Mesendoderm (in vitro differentiated cells): ENCODE results near the gene ANKRD40CL.

ENCODE experiments used
- DNase-seq: peaks from one replicate; pipeline ENCODE4 v3.0.0; 2013
- H2AK5ac ChIP-seq: 2 replicates; pipeline ENCODE4 v1.6.1; 2013; ENCODE audit warnings: low read length, inconsistent platforms
- H2BK120ac ChIP-seq: 2 replicates; pipeline ENCODE4 v1.6.1; 2013; ENCODE audit warnings: low read depth, mild to moderate bottlenecking, low read length, moderate library complexity, mixed read lengths
- H2BK15ac ChIP-seq: replicated peaks from 2 replicates; pipeline ENCODE4 v1.6.1; 2013; ENCODE audit warnings: low read depth, mild to moderate bottlenecking, moderate library complexity
- H2BK5ac ChIP-seq: 2 replicates; pipeline ENCODE4 v1.6.1; 2013; ENCODE audit warnings: low read length, inconsistent platforms
- H3K18ac ChIP-seq: 2 replicates; pipeline ENCODE4 v1.6.1; 2013; ENCODE audit warnings: mild to moderate bottlenecking, low read length, mixed read lengths
- H3K23ac ChIP-seq: one replicate; pipeline ENCODE4 v1.6.1; 2013; ENCODE audit warnings: low read length
- H3K27ac ChIP-seq: 2 replicates; pipeline ENCODE4 v1.5.1; 2013; ENCODE audit warnings: low read depth, mild to moderate bottlenecking, inconsistent platforms, low read length, moderate library complexity
- H3K27me3 ChIP-seq: 2 replicates; pipeline ENCODE4 v1.6.1; 2013; ENCODE audit warnings: low read length, control low read depth, mild to moderate bottlenecking, inconsistent platforms; ENCODE audit not compliant: insufficient read depth, poor library complexity
- H3K36me3 ChIP-seq: 2 replicates; pipeline ENCODE4 v1.6.1; 2013; ENCODE audit warnings: low read length, inconsistent platforms; ENCODE audit not compliant: control insufficient read depth, insufficient read depth
- H3K4ac ChIP-seq: one replicate; pipeline ENCODE4 v1.6.1; 2013; ENCODE audit warnings: low read depth, mild to moderate bottlenecking, low read length, moderate library complexity
- H3K4me1 ChIP-seq: 2 replicates; pipeline ENCODE4 v1.6.1; 2013; ENCODE audit warnings: low read depth, low read length, inconsistent platforms; ENCODE audit not compliant: control insufficient read depth
- H3K4me2 ChIP-seq: 2 replicates; pipeline ENCODE4 v1.6.1; 2013; ENCODE audit warnings: low read length
- H3K4me3 ChIP-seq: 2 replicates; pipeline ENCODE4 v1.5.1; 2013; ENCODE audit warnings: mild to moderate bottlenecking, low read length
- H3K56ac ChIP-seq: one replicate; pipeline ENCODE4 v1.6.1; 2013; ENCODE audit warnings: low read length
- H3K79me1 ChIP-seq: 2 replicates; pipeline ENCODE4 v1.6.1; 2013; ENCODE audit warnings: low read length, inconsistent platforms
- H3K79me2 ChIP-seq: 2 replicates; pipeline ENCODE4 v1.6.1; 2013; ENCODE audit warnings: mild to moderate bottlenecking, low read length; ENCODE audit not compliant: control insufficient read depth, insufficient read depth
- H3K9ac ChIP-seq: 2 replicates; pipeline ENCODE4 v1.6.1; 2013; ENCODE audit warnings: low read length, inconsistent platforms
- H4K5ac ChIP-seq: one replicate; pipeline ENCODE4 v1.6.1; 2013; ENCODE audit warnings: low read length
- H4K8ac ChIP-seq: one replicate; pipeline ENCODE4 v1.6.1; 2013; ENCODE audit warnings: low read depth, mild to moderate bottlenecking, control low read depth, low read length, moderate library complexity
- WGBS: extraction: QIAGEN DNeasy Blood & Tissue Kit; methylation state at CpG from one replicate; pipeline ENCODE4 v1.1.7; 2013; ENCODE audit warnings: low lambda C conversion rate, missing lambda C conversion rate; ENCODE audit not compliant: insufficient coverage; ENCODE audit errors: extremely low coverage; 5-methylcytosine and 5-hydroxymethylcytosine counted together

Gene ANKRD40CL

DNA sequence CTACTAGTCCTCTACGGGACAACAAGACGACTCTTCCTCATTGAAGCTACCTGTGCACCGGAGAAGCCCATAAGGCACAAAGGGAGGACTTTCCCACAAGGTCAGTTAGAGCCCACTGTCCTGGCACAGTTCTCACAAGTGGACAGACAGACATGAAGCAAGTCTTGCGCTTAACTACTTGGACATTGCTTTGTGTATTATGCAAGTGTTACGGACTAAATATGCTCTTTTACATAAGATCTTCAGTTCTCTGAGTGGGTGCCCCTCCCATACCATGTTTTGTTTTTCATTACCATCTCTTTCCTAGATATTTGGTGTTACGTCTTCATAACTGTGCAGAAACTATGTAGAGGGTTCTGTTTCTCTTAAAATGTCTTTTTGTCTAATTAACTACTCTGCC, 18.1 kb downstream of the ANKRD40CL start:
- H3K27ac ChIP-seq, result no peak overlapping the region
- no peak overlapping the region for H2BK5ac ChIP-seq
- H3K79me1 ChIP-seq, result peaks cover 2% of the 10 kb centered on the region
- no peak overlapping the region for H3K4me2 ChIP-seq
- no peaks in the 10 kb centered on the region for H3K79me2 ChIP-seq
- no CpG with 5 or more reads among the region's 6 CpGs for WGBS
- no peak for DNase-seq
- no peak overlapping the region for H4K8ac ChIP-seq
- H2AK5ac ChIP-seq, result no peak overlapping the region
- no peaks in the 10 kb centered on the region for H3K4me1 ChIP-seq
- no peak overlapping the region for H3K4ac ChIP-seq
- H3K36me3 ChIP-seq, result peaks cover 11% of the 10 kb centered on the region
- no peak overlapping the region for H3K56ac ChIP-seq
- H4K5ac ChIP-seq, result no peak overlapping the region
- no peak overlapping the region for H3K18ac ChIP-seq
- H2BK120ac ChIP-seq, result no peak overlapping the region
- no peaks in the 10 kb centered on the region for H3K27me3 ChIP-seq
- H3K4me3 ChIP-seq, result no peak overlapping the region
- no peak overlapping the region for H3K23ac ChIP-seq
- no peak overlapping the region for H2BK15ac ChIP-seq
- H3K9ac ChIP-seq, result no peak overlapping the region

DNA sequence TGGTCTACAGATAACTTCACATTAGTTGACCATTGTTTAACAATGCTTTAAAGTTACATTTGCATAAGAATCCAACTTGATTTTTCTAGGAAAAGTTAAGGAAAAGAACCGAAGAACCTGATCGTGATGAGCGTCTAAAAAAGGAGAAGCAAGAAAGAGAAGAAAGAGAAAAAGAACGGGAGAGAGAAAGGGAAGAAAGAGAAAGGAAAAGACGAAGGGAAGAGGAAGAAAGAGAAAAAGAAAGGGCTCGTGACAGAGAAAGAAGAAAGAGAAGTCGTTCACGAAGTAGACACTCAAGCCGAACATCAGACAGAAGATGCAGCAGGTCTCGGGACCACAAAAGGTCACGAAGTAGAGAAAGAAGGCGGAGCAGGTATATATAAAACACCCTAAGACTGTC, 21.7 kb downstream of the ANKRD40CL start:
- Histone ChIP-seq H3K18ac (no peak overlapping the region), H3K79me2 (no peaks in the 10 kb centered on the region)
- no peak for DNase-seq

DNA sequence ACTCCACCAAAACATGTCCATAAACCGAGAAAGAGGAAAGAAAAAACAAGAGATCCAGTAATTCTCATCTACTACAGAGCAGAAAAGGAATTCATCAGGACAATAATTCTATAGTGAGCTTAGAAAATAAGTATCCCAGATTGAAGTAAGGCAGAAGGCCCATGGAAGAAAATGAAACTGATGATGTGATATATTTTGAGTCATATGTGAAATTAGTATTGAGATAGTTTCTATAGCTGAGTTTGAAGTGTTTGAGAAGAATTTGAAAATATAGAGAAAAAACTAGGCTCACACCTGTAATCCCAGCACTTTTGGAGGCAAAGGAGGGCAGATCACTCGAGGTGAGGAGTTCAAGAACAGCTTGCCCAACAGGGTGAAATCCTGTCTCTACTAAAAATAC, 28.2 kb downstream of the ANKRD40CL start:
- H4K5ac ChIP-seq, result no peak overlapping the region

More for the DNA sequence above, 21.7 kb downstream of the ANKRD40CL start:
- H2BK15ac ChIP-seq, result no peak overlapping the region
- no peak overlapping the region for H3K27ac ChIP-seq
- H3K4ac ChIP-seq, result no peak overlapping the region
- H3K56ac ChIP-seq, result no peak overlapping the region
- H3K9ac ChIP-seq, result no peak overlapping the region
- no peak overlapping the region for H2BK120ac ChIP-seq
- peaks cover 4% of the 10 kb centered on the region for H3K79me1 ChIP-seq
- no peak overlapping the region for H3K4me3 ChIP-seq
- no peaks in the 10 kb centered on the region for H3K27me3 ChIP-seq
- no peaks in the 10 kb centered on the region for H3K4me1 ChIP-seq
- no peak overlapping the region for H2BK5ac ChIP-seq
- no peak overlapping the region for H4K8ac ChIP-seq
- no CpG with 5 or more reads among the region's 12 CpGs for WGBS
- H2AK5ac ChIP-seq, result no peak overlapping the region
- H4K5ac ChIP-seq, result no peak overlapping the region
- no peak overlapping the region for H3K4me2 ChIP-seq
- no peak overlapping the region for H3K23ac ChIP-seq
- peaks cover 19% of the 10 kb centered on the region for H3K36me3 ChIP-seq

DNA sequence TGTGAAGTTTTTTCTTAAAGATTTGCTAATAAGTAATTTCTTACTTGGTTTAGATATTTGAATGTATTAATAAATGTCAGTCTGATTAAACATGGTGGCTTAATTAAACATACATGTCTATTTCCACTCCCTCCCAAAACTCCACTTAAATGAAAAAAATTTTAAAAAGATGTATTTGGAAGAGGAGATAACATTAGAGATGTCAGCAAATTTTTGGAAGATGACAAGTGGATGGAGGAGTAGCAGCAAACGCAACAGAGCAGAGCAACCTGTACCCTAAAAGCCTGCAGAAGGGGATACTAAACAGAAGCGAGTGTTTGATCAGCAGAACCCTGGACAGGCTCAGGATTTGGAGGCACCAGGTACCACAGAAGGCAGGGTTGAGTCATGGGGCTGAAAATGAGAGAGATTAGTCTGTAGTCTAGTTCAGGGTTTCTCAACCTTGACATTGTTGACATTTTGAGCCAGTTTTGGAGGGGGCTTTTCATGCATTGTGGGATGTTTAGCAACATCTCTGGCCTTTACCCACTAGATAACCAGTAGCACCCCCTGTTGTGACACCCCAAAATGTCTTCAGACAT, 30.1 kb downstream of the ANKRD40CL start:
- no peaks in the 10 kb centered on the region for H3K4me1 ChIP-seq
- no peaks in the 10 kb centered on the region for H3K27me3 ChIP-seq
- H3K79me2 ChIP-seq, result peaks cover 47% of the 10 kb centered on the region
- H2BK15ac ChIP-seq, result no peak overlapping the region
- H4K8ac ChIP-seq, result no peak overlapping the region
- H3K4me2 ChIP-seq, result no peak overlapping the region
- peaks cover 16% of the 10 kb centered on the region for H3K36me3 ChIP-seq
- no peak overlapping the region for H3K4ac ChIP-seq
- no CpG with 5 or more reads among the region's 2 CpGs for WGBS
- no peak for DNase-seq
- H2AK5ac ChIP-seq, result no peak overlapping the region
- no peak overlapping the region for H2BK120ac ChIP-seq
- H3K79me1 ChIP-seq, result peaks cover 10% of the 10 kb centered on the region
- H3K56ac ChIP-seq, result no peak overlapping the region
- no peak overlapping the region for H3K23ac ChIP-seq
- H3K9ac ChIP-seq, result no peak overlapping the region
- no peak overlapping the region for H3K27ac ChIP-seq
- H3K18ac ChIP-seq, result no peak overlapping the region
- no peak overlapping the region for H4K5ac ChIP-seq
- H2BK5ac ChIP-seq, result no peak overlapping the region
- no peak overlapping the region for H3K4me3 ChIP-seq

More for the DNA sequence above, 28.2 kb downstream of the ANKRD40CL start:
- no peaks in the 10 kb centered on the region for H3K4me1 ChIP-seq
- H3K4me3 ChIP-seq, result no peak overlapping the region
- no peak for DNase-seq
- no peak overlapping the region for H3K56ac ChIP-seq
- no peaks in the 10 kb centered on the region for H3K27me3 ChIP-seq
- no CpG with 5 or more reads among the region's 2 CpGs for WGBS
- peaks cover 19% of the 10 kb centered on the region for H3K36me3 ChIP-seq
- no peak overlapping the region for H2BK15ac ChIP-seq
- no peak overlapping the region for H2AK5ac ChIP-seq
- no peak overlapping the region for H3K4ac ChIP-seq
- H3K4me2 ChIP-seq, result no peak overlapping the region
- no peak overlapping the region for H3K18ac ChIP-seq
- H3K27ac ChIP-seq, result no peak overlapping the region
- H2BK120ac ChIP-seq, result no peak overlapping the region
- H2BK5ac ChIP-seq, result no peak overlapping the region
- peaks cover 37% of the 10 kb centered on the region for H3K79me2 ChIP-seq
- H3K79me1 ChIP-seq, result peaks cover 10% of the 10 kb centered on the region
- H3K9ac ChIP-seq, result no peak overlapping the region
- no peak overlapping the region for H4K8ac ChIP-seq
- no peak overlapping the region for H3K23ac ChIP-seq

DNA sequence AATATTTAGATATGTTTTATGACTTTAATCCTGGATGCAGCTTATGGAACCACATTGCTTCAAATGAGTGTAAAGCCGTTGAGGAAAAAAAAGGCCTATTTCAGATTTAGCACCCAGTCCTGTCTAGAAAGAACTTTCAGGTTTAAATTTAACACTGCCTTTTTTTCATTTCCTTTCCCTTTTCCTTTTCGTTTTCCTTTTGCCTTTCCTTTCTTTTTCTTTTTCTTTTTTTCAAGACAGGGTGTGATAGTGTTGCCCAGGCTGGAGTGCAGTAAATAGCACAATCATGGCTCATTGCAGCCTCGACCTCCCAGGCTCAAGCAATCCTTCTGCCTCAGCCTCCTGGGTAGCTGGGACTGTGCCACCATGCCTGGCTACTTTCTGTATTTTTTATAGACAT, 32.0 kb downstream of the ANKRD40CL start:
- no CpG with 5 or more reads among the region's 3 CpGs for WGBS
- peaks cover 6% of the 10 kb centered on the region for H3K36me3 ChIP-seq

More for the DNA sequence above, 32.0 kb downstream of the ANKRD40CL start:
- H4K8ac ChIP-seq, result no peak overlapping the region
- H3K4me3 ChIP-seq, result no peak overlapping the region
- no peak overlapping the region for H3K56ac ChIP-seq
- H2BK15ac ChIP-seq, result no peak overlapping the region
- no peak overlapping the region for H2BK120ac ChIP-seq
- DNase-seq, result no peak
- H3K79me2 ChIP-seq, result peaks cover 65% of the 10 kb centered on the region
- no peak overlapping the region for H3K9ac ChIP-seq
- peaks cover 8% of the 10 kb centered on the region for H3K79me1 ChIP-seq
- H2AK5ac ChIP-seq, result no peak overlapping the region
- H3K27ac ChIP-seq, result no peak overlapping the region
- no peak overlapping the region for H3K23ac ChIP-seq
- H3K27me3 ChIP-seq, result no peaks in the 10 kb centered on the region
- H3K18ac ChIP-seq, result no peak overlapping the region
- no peaks in the 10 kb centered on the region for H3K4me1 ChIP-seq
- H4K5ac ChIP-seq, result no peak overlapping the region
- no peak overlapping the region for H3K4ac ChIP-seq
- no peak overlapping the region for H3K4me2 ChIP-seq
- no peak overlapping the region for H2BK5ac ChIP-seq
